H1 (cell line): ENCODE measurements around the gene SPATA31C2. TPM values are rescaled to one million over a fixed set of nuclear protein-coding genes. Genes with fewer than 3 reads are reported as not detected.
"Not testable (repeated sequence)": the region's sequence is repeated elsewhere in the genome, so short reads cannot be mapped to it uniquely, and the experiment has no call there.

Source experiments
- CTCF ChIA-PET: fragments of 300-600 bp; sonication (Branson Sonifier 250); formaldehyde crosslinking; loops from one replicate; lab custom pipeline; 2021; ENCODE audit not compliant: partially characterized antibody; lab: Charles Lee
- POLR2A ChIA-PET: fragments of 300-600 bp; sonication (Branson Sonifier 250); formaldehyde crosslinking; loops from one replicate; lab custom pipeline; 2021; ENCODE audit warnings: inconsistent platforms; ENCODE audit not compliant: partially characterized antibody; lab: Charles Lee
- DNase-seq, 2 experiments: peaks; one replicate each; pipeline versions ENCODE4 v3.0.0 to v3.0.0-alpha.2; 2010 to 2022; ENCODE audit warnings: low spot score in 2 of 2, low read depth in 1 of 2, mixed read lengths in 1 of 2
- FAIRE-seq: peaks from 2 replicates; lab custom pipeline; 2011; peaks lifted over from hg19 to GRCh38; lab: Jason Lieb, UNC
- H2AFZ ChIP-seq: 2 replicates; pipeline ENCODE4 v1.8.1; 2012; ENCODE audit warnings: low read length, inconsistent platforms
- H2AK5ac ChIP-seq: 2 replicates; pipeline ENCODE4 v1.6.1; 2013; ENCODE audit warnings: low read depth, low read length
- H2BK120ac ChIP-seq: replicated peaks from 2 replicates; pipeline ENCODE3; 2013; ENCODE audit warnings: low read depth, low read length, inconsistent platforms
- H2BK12ac ChIP-seq: 2 replicates; pipeline ENCODE4 v1.6.1; 2013; ENCODE audit warnings: low read depth, low read length
- H2BK15ac ChIP-seq: 2 replicates; pipeline ENCODE4 v1.6.1; 2013; ENCODE audit warnings: low read length
- H2BK20ac ChIP-seq: 2 replicates; pipeline ENCODE4 v1.6.1; 2013; ENCODE audit warnings: low read length
- H2BK5ac ChIP-seq: 2 replicates; pipeline ENCODE4 v1.6.1; 2013; ENCODE audit warnings: low read depth, low read length
- H3K14ac ChIP-seq: 2 replicates; pipeline ENCODE4 v1.6.1; 2013; ENCODE audit warnings: inconsistent platforms; ENCODE audit not compliant: insufficient read length
- H3K18ac ChIP-seq: 2 replicates; pipeline ENCODE4 v1.6.1; 2013; ENCODE audit warnings: low read length; ENCODE audit errors: extremely low read depth
- H3K23ac ChIP-seq: 2 replicates; pipeline ENCODE4 v1.6.1; 2013; ENCODE audit warnings: inconsistent platforms; ENCODE audit not compliant: insufficient read length
- H3K23me2 ChIP-seq: 2 replicates; pipeline ENCODE4 v1.6.1; 2013; ENCODE audit warnings: low read depth, low read length
- H3K27ac ChIP-seq: 2 replicates; pipeline ENCODE4 v1.6.1; 2011; ENCODE audit warnings: low read depth, low read length, inconsistent platforms
- H3K27me3 ChIP-seq, 4 experiments: replicated peaks in 1 of 4; 1 replicate in 1 of 4; 2 replicates in 3 of 4; pipeline versions ENCODE4 v1.6.1 to v1.8.1; 2011 to 2013; ENCODE audit warnings: low read length in 3 of 4, mild to moderate bottlenecking in 3 of 4, inconsistent platforms in 2 of 4, mixed read lengths in 2 of 4, moderate library complexity in 1 of 4; ENCODE audit not compliant: control insufficient read depth in 3 of 4, insufficient read depth in 3 of 4; ENCODE audit errors: extremely low read depth in 1 of 4
- H3K36me3 ChIP-seq, 4 experiments: 2 replicates each; pipeline versions ENCODE4 v1.6.1 to v1.8.1; 2011 to 2013; ENCODE audit warnings: mild to moderate bottlenecking in 4 of 4, low read length in 3 of 4, moderate library complexity in 2 of 4, control low read depth in 1 of 4, inconsistent platforms in 1 of 4; ENCODE audit not compliant: insufficient read depth in 4 of 4, control insufficient read depth in 2 of 4
- H3K4ac ChIP-seq: replicated peaks from 2 replicates; pipeline ENCODE3; 2013; ENCODE audit warnings: low read length, low read depth, mixed read lengths, inconsistent platforms; ENCODE audit not compliant: insufficient read length
- H3K4me1 ChIP-seq, 4 experiments: replicated peaks in 1 of 4; 1 replicate in 1 of 4; 2 replicates in 3 of 4; pipeline versions ENCODE4 v1.6.1 to v1.8.1; 2011 to 2013; ENCODE audit warnings: low read length in 3 of 4, inconsistent platforms in 2 of 4, mixed read lengths in 1 of 4; ENCODE audit not compliant: insufficient read depth in 4 of 4, control insufficient read depth in 3 of 4
- H3K4me2 ChIP-seq, 2 experiments: 2 replicates each; pipeline versions ENCODE4 v1.6.1 to v1.8.1; 2011 to 2013; ENCODE audit warnings: low read depth in 2 of 2, low read length in 2 of 2, control low read depth in 1 of 2, inconsistent platforms in 1 of 2, mild to moderate bottlenecking in 1 of 2; ENCODE audit not compliant: insufficient read depth in 1 of 2
- H3K4me3 ChIP-seq, 4 experiments: fragments of 200-600, 300-600 bp in 1 of 4; sonication (generic), shearing (Covaris generic), sonication (Bioruptor Twin) in 1 of 4; 2 replicates each; pipeline versions ENCODE4 v1.5.1 to v1.8.1; 2011 to 2016; ENCODE audit warnings: low read length in 4 of 4, low read depth in 3 of 4, control low read depth in 2 of 4, inconsistent platforms in 2 of 4, mild to moderate bottlenecking in 2 of 4, mixed read lengths in 1 of 4, moderate library complexity in 1 of 4; ENCODE audit not compliant: insufficient read depth in 2 of 4; ENCODE audit errors: extremely low read depth in 1 of 4
- H3K56ac ChIP-seq: replicated peaks from 2 replicates; pipeline ENCODE3; 2013; ENCODE audit warnings: low read depth, mild to moderate bottlenecking, mixed read lengths, low read length, inconsistent platforms; ENCODE audit not compliant: insufficient read length
- H3K79me1 ChIP-seq: 2 replicates; pipeline ENCODE4 v1.6.1; 2013; ENCODE audit warnings: low read depth, low read length, control low read depth
- H3K79me2 ChIP-seq, 2 experiments: 2 replicates each; pipeline versions ENCODE4 v1.6.1 to v1.8.1; 2012 to 2013; ENCODE audit warnings: low read length in 2 of 2, mild to moderate bottlenecking in 2 of 2, inconsistent platforms in 1 of 2; ENCODE audit not compliant: insufficient read depth in 2 of 2, control insufficient read depth in 1 of 2
- H3K9ac ChIP-seq, 4 experiments: replicated peaks in 1 of 4; 1 replicate in 1 of 4; 2 replicates in 3 of 4; pipeline versions ENCODE4 v1.6.1 to v1.8.1; 2011 to 2013; ENCODE audit warnings: low read depth in 3 of 4, low read length in 3 of 4, control low read depth in 2 of 4, mild to moderate bottlenecking in 2 of 4, moderate library complexity in 2 of 4, inconsistent platforms in 1 of 4; ENCODE audit errors: extremely low read depth in 1 of 4
- H3K9me3 ChIP-seq, 2 experiments: 2 replicates each; pipeline versions ENCODE4 v1.6.1 to v1.8.1; 2012 to 2013; ENCODE audit warnings: mild to moderate bottlenecking in 2 of 2, moderate library complexity in 2 of 2, control low read depth in 1 of 2, inconsistent platforms in 1 of 2, low read depth in 1 of 2, low read length in 1 of 2, mixed read lengths in 1 of 2; ENCODE audit not compliant: insufficient read depth in 2 of 2
- H4K20me1 ChIP-seq, 2 experiments: replicated peaks in 1 of 2; 2 replicates each; pipeline versions ENCODE3 to v1.8.1; 2011 to 2013; ENCODE audit warnings: inconsistent platforms in 2 of 2, low read length in 2 of 2, mild to moderate bottlenecking in 1 of 2; ENCODE audit not compliant: insufficient read depth in 2 of 2, control insufficient read depth in 1 of 2
- H4K5ac ChIP-seq: 2 replicates; pipeline ENCODE4 v1.6.1; 2013; ENCODE audit warnings: low read length, low read depth, mixed read lengths, inconsistent platforms; ENCODE audit not compliant: insufficient read length
- H4K8ac ChIP-seq: 2 replicates; pipeline ENCODE4 v1.8.0; 2013; ENCODE audit warnings: mild to moderate bottlenecking, moderate library complexity, low read length, inconsistent platforms; ENCODE audit not compliant: insufficient read depth; ENCODE audit errors: extremely low read depth
- H4K91ac ChIP-seq: replicated peaks from 2 replicates; pipeline ENCODE3; 2013; ENCODE audit warnings: low read length, mixed read lengths, inconsistent platforms; ENCODE audit not compliant: insufficient read length
- WGBS, 2 experiments: shearing (Covaris generic) in 1 of 2; methylation state at CpG; one replicate each; pipeline versions ENCODE4 v1.1.6 to v1.1.7; 2013 to 2015; ENCODE audit warnings: low lambda C conversion rate in 2 of 2, mixed read lengths in 2 of 2, inconsistent platforms in 1 of 2, low coverage in 1 of 2, missing lambda C conversion rate in 1 of 2; ENCODE audit not compliant: insufficient replicate concordance in 2 of 2, insufficient coverage in 1 of 2, insufficient read length in 1 of 2; ENCODE audit errors: extremely low coverage in 1 of 2, missing lambda C conversion rate in 1 of 2; 5-methylcytosine and 5-hydroxymethylcytosine counted together
- polyA plus RNA-seq, 7 experiments: library from polyadenylated mRNA; depleted of rRNA in 3 of 7; stranded (reverse) in 5 of 7; unstranded in 2 of 7; fragments of >200 nt in 5 of 7; fragments of 200-250 nt in 2 of 7; gene quantifications; 1 replicate in 5 of 7; 2 replicates in 1 of 7; 4 replicates in 1 of 7; pipeline versions ENCODE4 v1.2.1 to v1.2.3, GENCODE V29; 2011 to 2013; ENCODE audit warnings: missing spikeins in 2 of 7, mixed read lengths in 2 of 7
- total RNA-seq: library from RNA; stranded (reverse); fragmentation: NEBNext Ultra II Directional; extraction: Animal tissue kit (Norgen Biotek cat#: 25700); gene quantifications from 2 replicates; pipeline ENCODE4 v1.2.1, GENCODE V29; 2021

SPATA31C2 gene
- total and polyA plus RNA-seq, 2 of the 8 experiments (the other 6 are each of a cell fraction or from before 2014, with no cell fraction given): 0.17 to 0.20 TPM

DNA sequence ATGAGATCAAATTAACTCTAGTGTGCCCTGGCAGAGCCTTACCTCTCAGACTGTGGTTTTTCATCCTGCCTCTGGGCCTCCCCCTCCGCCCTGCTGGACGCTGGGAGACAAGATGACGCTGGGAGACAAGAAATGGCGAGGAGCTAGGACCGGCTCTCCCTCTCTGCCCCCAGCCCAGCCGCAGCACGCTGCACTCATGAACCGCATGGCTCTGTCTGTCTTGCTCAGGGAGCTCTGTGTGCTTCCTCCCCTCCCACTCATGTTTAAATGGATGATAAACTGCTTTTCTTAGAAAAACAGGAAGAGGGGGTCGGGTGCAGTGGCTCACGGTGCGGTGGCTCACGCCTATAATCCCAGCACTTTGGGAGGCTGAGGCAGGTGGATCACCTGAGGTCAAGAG, 4.7 kb downstream of the SPATA31C2 start:
- H3K18ac ChIP-seq, H2AK5ac ChIP-seq, H4K91ac ChIP-seq, H2BK120ac ChIP-seq, H3K23me2 ChIP-seq, H3K79me1 ChIP-seq, DNase-seq, H2BK20ac ChIP-seq, H3K79me2 ChIP-seq, H2AFZ ChIP-seq, H3K23ac ChIP-seq, H3K36me3 ChIP-seq, H2BK15ac ChIP-seq, H3K27me3 ChIP-seq, H4K20me1 ChIP-seq, CTCF ChIA-PET, H2BK12ac ChIP-seq, H3K4ac ChIP-seq, H4K5ac ChIP-seq, FAIRE-seq, H4K8ac ChIP-seq, POLR2A ChIA-PET, H3K56ac ChIP-seq, H3K9me3 ChIP-seq, H2BK5ac ChIP-seq, H3K9ac ChIP-seq, H3K4me3 ChIP-seq, H3K4me1 ChIP-seq, H3K14ac ChIP-seq, H3K27ac ChIP-seq, H3K4me2 ChIP-seq: not testable (repeated sequence)
- 85% methylated on average over 12 of the region's 12 CpGs; no CpG with 5 or more reads in 1 of the 2 experiments for WGBS, 2 experiments

DNA sequence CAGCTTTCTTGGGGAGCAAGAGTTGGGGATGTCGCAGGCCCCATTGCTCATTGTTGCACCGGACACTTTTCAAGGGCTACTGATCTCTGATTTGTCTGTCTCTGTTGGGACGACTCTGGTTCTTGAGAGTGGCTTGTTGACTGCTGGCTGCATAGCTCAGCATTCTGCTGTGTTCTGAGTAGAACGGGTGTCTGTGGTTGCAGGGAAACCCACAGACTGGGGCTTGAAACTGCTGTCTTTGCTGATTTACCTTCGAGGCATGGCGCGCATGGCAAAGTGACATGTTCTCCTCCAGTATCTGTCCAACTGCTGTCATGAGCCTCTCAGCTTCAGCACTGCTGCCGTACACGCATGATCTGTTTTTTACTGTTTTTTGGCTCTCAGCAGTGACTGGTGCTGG, 8.7 kb downstream of the SPATA31C2 start:
- H4K5ac ChIP-seq, H3K9me3 ChIP-seq, H4K8ac ChIP-seq, H2BK20ac ChIP-seq, CTCF ChIA-PET, H3K36me3 ChIP-seq, H3K23ac ChIP-seq, H4K20me1 ChIP-seq, H3K18ac ChIP-seq, H2BK15ac ChIP-seq, H3K56ac ChIP-seq, H2AFZ ChIP-seq, DNase-seq, FAIRE-seq, H4K91ac ChIP-seq, POLR2A ChIA-PET, H2BK5ac ChIP-seq, H2AK5ac ChIP-seq, H3K4me3 ChIP-seq, H3K14ac ChIP-seq, H3K9ac ChIP-seq, H3K23me2 ChIP-seq, H3K27me3 ChIP-seq, H3K4ac ChIP-seq, H3K4me1 ChIP-seq, H3K4me2 ChIP-seq, H2BK120ac ChIP-seq, H3K79me1 ChIP-seq, H3K79me2 ChIP-seq, H2BK12ac ChIP-seq, H3K27ac ChIP-seq: not testable (repeated sequence)
- WGBS, 2 experiments: 99% methylated on average over 7 of the region's 9 CpGs; no CpG with 5 or more reads in 1 of the 2 experiments
